Body of pancreas (tissue), 4 donors: ENCODE measurements around the gene DMRT1. TPM values are rescaled to one million over a fixed set of nuclear protein-coding genes. Genes with fewer than 3 reads are reported as not detected.

Experiments
- ATAC-seq: fragments of 150-250 bp; one replicate; pipeline ENCODE4 v1.9.1; 2016
- DNase-seq, 4 donors: peaks; one replicate each; pipeline ENCODE4 v3.0.0-alpha.2; 2019
- H3K27ac ChIP-seq, 4 donors: fragments of 200-600 bp; sonication (generic); 1 replicate in 3 of 4; 2 replicates in 1 of 4; pipeline versions ENCODE4 v1.5.1 to v1.6.1; 2016 to 2019; ENCODE audit warnings: mild to moderate bottlenecking in 1 of 4, mixed read lengths in 1 of 4, moderate library complexity in 1 of 4
- H3K27me3 ChIP-seq, 2 donors: fragments of 200-600 bp; sonication (generic); one replicate each; pipeline ENCODE4 v1.6.0; 2016; ENCODE audit warnings: mild to moderate bottlenecking in 1 of 2
- H3K36me3 ChIP-seq, 2 donors: fragments of 200-600 bp; sonication (generic); replicated peaks in 1 of 2; 2 replicates each; pipeline ENCODE4 v1.5.1; 2016; ENCODE audit warnings: low read depth in 2 of 2; ENCODE audit not compliant: insufficient read depth in 1 of 2
- H3K4me1 ChIP-seq: fragments of 200-600 bp; sonication (generic); one replicate; pipeline ENCODE4 v1.6.0; 2016
- H3K4me3 ChIP-seq, 2 donors: fragments of 200-600 bp; sonication (generic); 1 replicate in 1 of 2; 2 replicates in 1 of 2; pipeline ENCODE4 v1.5.1; 2016 to 2019
- H3K9me3 ChIP-seq, 3 donors: fragments of 200-600 bp; sonication (generic); 1 replicate in 2 of 3; 2 replicates in 1 of 3; pipeline ENCODE4 v1.5.1; 2016
- CTCF ChIP-seq, 7 experiments: fragments of 450-650 bp in 4 of 7; fragments of 200-600 bp in 3 of 7; sonication (generic) in 3 of 7; IDR thresholded peaks; one replicate each; pipeline ENCODE4 v1.5.1; 2016 to 2019; ENCODE audit warnings: antibody characterized with exemption in 7 of 7
- POLR2A ChIP-seq, 3 donors: fragments of 450-650 bp; IDR thresholded peaks; one replicate each; pipeline ENCODE4 v1.6.1; 2016; ENCODE audit warnings: antibody characterized with exemption in 3 of 3, mild to moderate bottlenecking in 2 of 3
- WGBS, 2 donors: methylation state at CpG; one replicate each; pipeline ENCODE4 v1.1.5; 2017; 5-methylcytosine and 5-hydroxymethylcytosine counted together
- intact Hi-C: fragments of 100-400 bp; cut with DNase I; formaldehyde crosslinking; loops from one replicate; pipeline ENCODE4 v1.15.1; 2023
- total RNA-seq, 2 donors: library from RNA; depleted of rRNA; stranded (reverse); fragments of >200 nt; gene quantifications; one replicate each; pipeline ENCODE4 v1.1.0, GENCODE V29; 2016

The DMRT1 gene
- total RNA-seq, 2 donors from 2014 or later, result not detected

DNA sequence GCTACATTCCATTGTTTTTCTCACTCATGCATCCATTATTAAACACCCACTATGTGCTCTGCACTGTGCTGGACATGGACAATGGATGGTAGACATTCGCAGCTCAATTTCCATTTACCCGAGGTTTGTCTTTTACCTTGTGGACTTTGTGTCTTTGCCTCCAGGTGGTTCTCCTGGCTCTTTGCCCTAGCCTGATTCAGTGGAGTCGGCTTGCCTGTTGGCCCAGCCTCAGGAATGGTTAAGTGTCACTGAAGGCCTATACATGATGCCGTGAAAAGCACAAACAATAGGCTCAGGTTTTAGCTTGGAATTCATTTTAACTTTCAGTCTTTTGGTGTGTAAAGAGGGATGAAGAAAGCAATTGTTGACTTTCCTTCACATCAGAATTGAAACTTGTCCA is 118.4 kb downstream of the DMRT1 start:
- TF ChIP-seq CTCF (IDR thresholded peaks at IDR 0.05), result no peak
- TF ChIP-seq POLR2A (IDR thresholded peaks at IDR 0.05), result no peak
- no peak overlapping the region for H3K4me3 ChIP-seq
- no peaks in the 10 kb centered on the region for H3K27me3 ChIP-seq
- no peaks in the 10 kb centered on the region for H3K4me1 ChIP-seq
- no peaks in the 10 kb centered on the region for H3K9me3 ChIP-seq
- H3K27ac ChIP-seq, result no peak overlapping the region
- DNase-seq (peak in 3 of 4 donors; percentile 27 to 60 (median 49)), ATAC-seq (no peak)
- WGBS, 2 donors, result 16 to 28% methylated on average over 4 of the region's 4 CpGs
- no peaks in the 10 kb centered on the region for H3K36me3 ChIP-seq
- intact Hi-C loops, result no loop called here

- Histone ChIP-seq H3K27ac (no peak overlapping the region), H3K9me3 (no peaks in the 10 kb centered on the region), H3K27me3 (no peaks in the 10 kb centered on the region), H3K4me1 (no peaks in the 10 kb centered on the region), H3K36me3 (no peaks in the 10 kb centered on the region), H3K4me3 (no peak overlapping the region)
- DNase-seq (no peak), ATAC-seq (no peak)
- WGBS, 2 donors, result 63 to 66% methylated on average over 6 of the region's 6 CpGs
- TF ChIP-seq CTCF (IDR thresholded peaks at IDR 0.05) (no peak), POLR2A (IDR thresholded peaks at IDR 0.05) (no peak)
- intact Hi-C loops, result no loop called here
Measured at GRCh38 chr9:962023-962422, 120.5 kb downstream of the DMRT1 start.

DNA sequence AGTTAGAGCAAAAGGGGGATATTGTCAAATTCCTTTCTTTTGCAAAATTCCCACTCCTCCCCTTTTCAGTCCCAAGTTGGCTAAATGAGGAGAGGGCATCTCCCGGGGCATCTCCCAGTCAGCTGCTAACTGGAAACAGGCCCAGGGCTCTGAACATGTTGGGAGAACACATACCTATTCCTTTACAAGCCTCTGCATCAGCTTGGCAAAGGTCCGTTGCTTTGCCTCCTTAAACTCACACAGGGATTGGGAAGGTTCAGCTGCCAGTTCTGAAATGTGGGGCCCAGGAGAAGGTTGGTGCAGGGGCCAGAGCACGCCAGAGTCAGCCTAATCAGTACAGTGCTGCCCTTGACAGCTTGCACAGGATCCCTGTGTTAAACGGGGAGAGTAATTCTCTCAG is 124.0 kb downstream of the DMRT1 start:
- intact Hi-C loops, result no loop called here
- no peak for DNase-seq
- 19 to 27% methylated on average over 4 of the region's 4 CpGs for WGBS, 2 donors
- ATAC-seq, result no peak
- Histone ChIP-seq H3K4me1 (peaks cover 5% of the 10 kb centered on the region), H3K27me3 (peaks cover 0 to 21% of the 10 kb centered on the region in 2 donors), H3K36me3 (no peaks in the 10 kb centered on the region), H3K27ac (no peak overlapping the region), H3K4me3 (no peak overlapping the region), H3K9me3 (no peaks in the 10 kb centered on the region)
- TF ChIP-seq POLR2A (IDR thresholded peaks at IDR 0.05) (no peak), CTCF (IDR thresholded peaks at IDR 0.05) (no peak)

DNA sequence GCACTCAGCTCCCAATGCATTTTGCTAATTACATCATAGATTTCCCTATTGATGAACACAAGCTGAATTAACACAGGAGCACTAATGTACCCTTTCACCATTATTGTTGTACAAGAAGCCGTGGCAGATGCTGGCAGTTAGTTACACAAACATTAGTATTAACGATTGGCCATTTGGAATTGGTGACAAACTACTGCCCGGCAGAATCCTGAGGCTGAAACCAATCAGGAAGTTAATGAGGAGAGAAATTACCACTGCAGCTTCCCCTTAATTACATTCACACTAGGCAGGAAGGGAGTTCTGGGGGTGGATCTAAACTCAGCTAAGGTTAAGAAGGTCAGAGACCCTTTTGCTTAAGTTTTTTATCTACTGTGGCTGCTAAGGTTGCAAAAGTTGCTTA is 125.4 kb downstream of the DMRT1 start:
- Histone ChIP-seq H3K27ac (no peak overlapping the region), H3K4me1 (peaks cover 19% of the 10 kb centered on the region), H3K4me3 (no peak overlapping the region), H3K27me3 (peaks cover 0 to 34% of the 10 kb centered on the region in 2 donors), H3K36me3 (no peaks in the 10 kb centered on the region), H3K9me3 (no peaks in the 10 kb centered on the region)
- DNase-seq (no peak), ATAC-seq (no peak)
- intact Hi-C loops, result no loop called here
- TF ChIP-seq CTCF (IDR thresholded peaks at IDR 0.05) (no peak), POLR2A (IDR thresholded peaks at IDR 0.05) (no peak)
- WGBS, 2 donors, result 22 to 24% methylated on average over 3 of the region's 3 CpGs

DNA sequence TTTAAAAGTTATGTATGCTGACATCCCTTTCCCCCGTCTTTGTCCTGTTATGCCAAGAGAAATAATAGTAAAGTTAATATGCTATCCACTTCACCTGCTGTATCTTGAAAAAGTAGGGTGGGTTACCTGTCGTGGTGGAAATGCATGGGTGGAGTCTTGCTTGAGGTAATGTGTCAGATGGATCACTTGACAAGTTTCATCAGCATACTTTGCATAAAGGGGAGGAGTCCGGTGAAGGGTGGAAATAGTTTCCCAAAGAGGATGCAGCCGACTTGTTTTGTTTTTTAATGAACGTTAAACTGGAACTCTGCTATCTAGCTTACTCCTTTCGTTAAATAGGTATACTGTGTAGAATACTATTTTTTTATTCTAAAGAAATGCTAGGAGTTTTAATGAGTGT is 125.9 kb downstream of the DMRT1 start:
- Histone ChIP-seq H3K9me3 (no peaks in the 10 kb centered on the region), H3K27ac (no peak overlapping the region), H3K4me3 (no peak overlapping the region), H3K4me1 (peaks cover 24% of the 10 kb centered on the region), H3K27me3 (peaks cover 0 to 37% of the 10 kb centered on the region in 2 donors), H3K36me3 (no peaks in the 10 kb centered on the region)
- DNase-seq, result no peak
- WGBS, 2 donors, result 5 to 12% methylated on average over 6 of the region's 6 CpGs
- intact Hi-C loops, result no loop called here
- ATAC-seq, result no peak
- TF ChIP-seq POLR2A (IDR thresholded peaks at IDR 0.05) (no peak), CTCF (IDR thresholded peaks at IDR 0.05) (no peak)
